Hepatocyte (in vitro differentiated cells): ENCODE data around the gene EXTL1.
A peak's percentile ranks its signal among the peaks of the same experiment; 100 is the strongest.

ENCODE experiments used
- CTCF ChIP-seq: fragments of 200-600 bp; sonication (generic); IDR thresholded peaks from 2 replicates; pipeline ENCODE4 v1.5.1; 2016; ENCODE audit warnings: antibody characterized with exemption, mild to moderate bottlenecking; ENCODE audit not compliant: poor library complexity
- EZH2 ChIP-seq: fragments of 200-600 bp; sonication (generic); IDR thresholded peaks from 2 replicates; pipeline ENCODE4 v1.6.1; 2016; ENCODE audit warnings: antibody characterized with exemption, mild to moderate bottlenecking, borderline replicate concordance

DNA sequence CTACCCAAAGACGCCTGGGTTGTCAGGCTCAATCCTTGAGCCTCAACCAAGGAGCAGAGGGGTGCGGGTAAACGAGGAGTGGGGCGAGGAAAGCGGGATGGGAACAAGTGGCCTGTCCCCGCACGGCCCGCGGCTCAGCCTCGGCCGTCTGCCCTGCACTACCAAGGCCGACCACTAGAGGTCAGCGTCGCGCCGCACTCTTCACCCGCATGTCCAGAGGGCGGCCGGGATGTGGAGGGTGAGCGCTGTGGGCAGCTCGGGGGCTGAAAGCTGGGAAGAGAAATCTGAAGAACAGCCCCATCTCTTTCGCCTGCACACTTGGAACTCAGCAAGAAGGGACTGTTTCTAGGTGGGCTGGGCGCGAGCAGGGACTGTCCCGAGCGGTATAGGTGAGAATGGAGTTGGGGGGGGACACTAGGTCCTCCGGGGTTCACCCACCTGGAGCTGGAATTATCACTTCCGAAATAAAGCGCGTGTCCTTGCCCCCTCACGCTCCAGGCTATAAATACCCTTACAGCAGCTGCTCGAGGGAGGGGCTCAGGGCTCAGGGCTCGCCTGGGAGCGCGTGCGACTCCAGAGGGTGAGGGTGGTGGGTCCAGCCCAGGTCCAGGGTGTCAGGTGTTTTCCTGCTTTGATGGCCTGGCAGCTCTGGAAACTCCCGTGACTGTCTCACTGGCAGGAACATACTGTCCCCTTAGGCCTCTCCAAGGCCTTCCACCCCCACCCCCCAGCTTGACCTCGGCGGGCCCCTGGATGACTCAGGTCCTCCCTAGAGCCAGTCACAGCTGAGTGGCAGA is 14.6 kb downstream of the EXTL1 start:
- TF ChIP-seq EZH2 (no peak), CTCF (peak; percentile 99)
